ELF-1 (cell line): Measurements from ENCODE around the gene MTSS2.

ENCODE experiments used
- DNase-seq: peaks from one replicate; pipeline ENCODE4 v3.0.0-alpha.2; 2016; ENCODE audit warnings: low read depth, low spot score

The MTSS2 gene

DNA sequence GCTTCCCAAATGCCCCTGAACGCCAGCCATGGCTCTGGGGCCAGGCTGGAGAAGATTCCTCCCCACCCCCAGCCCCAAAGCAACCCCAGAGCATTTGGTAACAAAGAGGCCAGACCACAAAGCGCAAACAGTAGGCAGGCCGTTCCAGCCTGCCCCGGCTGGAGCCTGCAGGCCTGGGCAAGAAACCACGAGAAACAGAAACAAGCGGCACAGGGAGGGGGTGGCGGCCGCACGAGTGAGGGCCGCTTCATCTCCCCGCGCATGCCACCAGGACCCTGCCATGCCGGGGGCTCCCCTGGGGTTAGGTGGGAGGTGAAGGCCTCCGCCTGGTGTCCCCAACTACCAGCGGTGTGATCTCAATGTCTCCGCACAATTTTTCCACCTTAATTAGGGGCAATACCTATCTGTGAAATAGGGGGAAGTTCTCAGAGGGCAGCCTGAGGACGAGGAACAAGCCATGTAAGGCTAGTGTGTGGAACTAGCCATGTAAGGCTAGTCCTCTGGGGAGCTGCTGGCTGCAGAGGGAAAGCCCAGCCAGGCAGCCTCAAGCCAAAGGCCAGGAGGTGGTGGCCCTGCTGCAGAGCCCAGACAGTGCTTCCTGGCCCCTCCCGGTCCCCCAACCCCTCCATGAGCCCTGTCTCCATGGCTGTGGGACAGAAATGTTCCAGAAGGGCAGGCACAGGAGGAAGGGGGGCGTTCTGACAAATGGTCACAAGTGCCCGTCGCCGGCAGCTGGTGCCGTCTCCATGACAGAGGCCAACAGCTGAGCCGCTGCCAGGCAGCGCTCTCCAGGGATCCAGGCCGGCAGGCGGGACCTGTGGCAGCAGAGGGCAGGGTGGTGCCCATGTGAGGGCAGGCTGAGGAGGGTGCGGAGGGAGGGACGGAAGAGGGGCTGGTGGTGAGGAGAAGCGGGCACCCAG lies 14.5 kb upstream of the MTSS2 start:
- peak; percentile 48 for DNase-seq

DNA sequence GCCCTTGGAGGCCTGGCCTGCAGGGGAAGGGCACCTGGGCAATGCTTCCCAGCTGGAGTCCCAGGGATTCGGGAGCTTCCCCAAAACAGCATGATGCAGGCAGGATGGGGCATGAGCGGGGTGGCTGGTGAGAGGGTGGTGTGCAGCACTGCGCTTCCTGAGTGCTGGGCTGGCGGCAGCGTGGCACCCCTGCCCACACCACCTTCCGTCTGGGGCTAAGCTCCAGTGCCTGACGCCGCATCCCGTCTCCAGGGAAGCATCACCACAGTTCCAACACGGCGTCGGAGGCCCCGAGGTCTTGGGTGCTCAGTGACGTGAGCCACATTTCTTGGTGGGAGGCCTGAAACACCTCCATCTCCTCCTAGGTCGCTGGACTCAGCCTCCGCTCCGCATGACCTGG lies 13.8 kb upstream of the MTSS2 start:
- DNase-seq, result no peak

GRCh38 chr16:70698901-70699300 lies 13.0 kb upstream of the MTSS2 start:
- no peak for DNase-seq

DNA sequence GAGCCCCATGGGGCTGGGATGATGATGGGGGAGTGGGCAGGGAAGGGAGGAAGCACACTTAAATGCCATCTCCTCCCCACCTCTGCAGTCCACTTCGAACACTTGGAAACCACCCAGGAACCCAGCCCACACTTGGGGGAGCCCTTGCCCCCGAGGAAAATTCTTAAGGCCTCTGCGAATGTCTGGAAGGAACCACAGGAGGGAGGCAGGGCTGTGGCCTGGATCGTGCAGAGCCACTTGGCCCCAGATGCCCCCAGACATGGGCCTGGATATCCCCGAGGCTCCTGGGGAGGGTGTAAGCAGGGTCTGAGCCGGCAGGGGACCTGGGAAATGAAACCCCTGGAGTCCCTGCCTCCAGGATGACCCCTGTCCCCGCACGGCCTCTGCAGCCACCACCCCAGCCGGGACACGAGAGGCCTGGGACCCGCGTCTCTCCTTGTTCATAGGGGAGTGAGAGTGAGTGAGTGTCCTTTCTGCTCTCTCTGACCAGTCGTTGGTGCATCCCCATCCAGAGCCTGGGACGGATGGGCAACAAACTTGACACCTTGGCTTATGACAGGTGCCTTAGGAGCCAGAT lies 11.8 kb upstream of the MTSS2 start:
- DNase-seq, result peak; percentile 64

- DNase-seq, result peak; percentile 85
Measured at GRCh38 chr16:70696952-70697593, 11.2 kb upstream of the MTSS2 start.

DNA sequence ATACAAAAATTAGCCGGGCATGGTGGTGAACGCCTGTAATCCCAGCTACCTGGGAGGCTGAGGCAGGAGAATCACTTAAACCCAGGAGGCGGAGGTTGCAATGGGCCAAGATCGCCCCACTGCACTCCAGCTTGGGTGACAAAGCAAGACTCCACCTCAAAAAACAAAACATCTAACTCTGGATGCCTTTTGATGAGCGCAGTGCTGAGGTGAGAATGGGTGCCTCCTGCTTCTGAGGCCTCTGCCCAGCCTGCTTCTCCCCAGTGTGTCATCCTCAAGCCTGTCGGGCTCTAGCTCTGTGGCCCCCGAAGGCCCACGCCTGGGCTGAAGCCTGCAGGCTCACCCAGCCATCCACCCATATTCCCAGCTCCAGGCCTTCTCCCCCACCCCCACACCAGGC lies 10.5 kb upstream of the MTSS2 start:
- no peak for DNase-seq

- peak; percentile 62 for DNase-seq
Measured at GRCh38 chr16:70695331-70696070, 9.6 kb upstream of the MTSS2 start.

DNA sequence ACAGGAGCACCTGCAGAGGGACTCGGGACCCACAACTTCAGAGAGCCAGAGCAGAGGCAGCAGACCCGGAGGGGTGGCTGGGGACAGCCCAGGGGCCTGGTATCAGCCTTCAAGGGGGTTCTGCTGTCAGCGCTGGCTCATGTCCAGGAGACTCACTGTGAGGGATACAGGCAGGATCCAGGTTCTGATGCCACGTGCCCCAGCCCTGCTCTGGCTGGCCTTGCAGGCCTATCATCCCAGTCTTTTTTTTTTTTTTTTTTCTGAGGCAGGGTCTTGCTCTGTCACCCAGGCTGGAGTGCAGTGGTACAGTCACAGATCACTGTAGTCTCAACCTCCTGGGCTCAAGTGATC lies 9.0 kb upstream of the MTSS2 start:
- DNase-seq, result no peak

GRCh38 chr16:70694088-70694867 lies 8.4 kb upstream of the MTSS2 start:
- peak; percentile 96 for DNase-seq

DNA sequence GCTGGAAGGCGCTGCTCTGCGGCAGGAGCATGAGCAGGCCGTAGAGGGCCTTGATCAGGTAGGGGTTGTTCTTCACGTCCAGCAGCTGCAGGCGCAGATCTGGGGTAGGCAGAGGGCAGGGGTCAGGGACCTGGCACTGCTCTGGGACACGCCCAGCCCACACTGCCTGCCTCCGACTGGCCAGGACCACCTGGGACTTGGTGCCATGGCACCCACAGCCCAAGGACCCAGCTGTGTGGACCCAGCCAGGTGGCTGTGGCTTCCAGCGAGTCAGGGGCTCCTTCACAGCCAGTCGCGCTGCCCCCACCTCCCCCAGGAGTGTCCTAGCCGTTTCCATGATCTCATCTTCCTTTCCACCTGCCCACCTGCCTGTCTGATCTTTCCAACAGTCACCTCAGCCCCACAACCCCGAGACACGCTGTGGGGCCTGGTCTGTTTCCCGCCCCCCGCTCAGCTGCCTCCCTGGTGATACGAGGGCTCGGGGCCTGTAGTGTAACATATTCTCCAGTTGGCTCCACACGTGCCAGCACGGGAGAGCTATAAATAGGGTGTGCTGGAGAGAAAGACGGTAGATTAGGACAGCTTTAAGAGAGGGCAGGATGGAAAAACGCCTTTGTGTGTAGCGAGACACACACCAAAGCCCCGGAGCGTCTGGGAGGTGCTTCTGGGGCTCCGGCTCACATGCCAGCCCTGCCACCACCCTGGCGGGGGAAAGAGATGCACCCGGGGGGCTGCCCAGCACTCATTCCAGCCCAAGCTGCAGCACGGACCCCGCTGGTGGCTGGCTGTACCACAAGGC lies 7.2 kb upstream of the MTSS2 start:
- no peak for DNase-seq

- DNase-seq, result no peak
Measured at GRCh38 chr16:70692130-70692872, 6.4 kb upstream of the MTSS2 start.

GRCh38 chr16:70691223-70692129 lies 5.6 kb upstream of the MTSS2 start:
- DNase-seq, result no peak

GRCh38 chr16:70689970-70690891 lies 4.4 kb upstream of the MTSS2 start:
- DNase-seq, result no peak

DNA sequence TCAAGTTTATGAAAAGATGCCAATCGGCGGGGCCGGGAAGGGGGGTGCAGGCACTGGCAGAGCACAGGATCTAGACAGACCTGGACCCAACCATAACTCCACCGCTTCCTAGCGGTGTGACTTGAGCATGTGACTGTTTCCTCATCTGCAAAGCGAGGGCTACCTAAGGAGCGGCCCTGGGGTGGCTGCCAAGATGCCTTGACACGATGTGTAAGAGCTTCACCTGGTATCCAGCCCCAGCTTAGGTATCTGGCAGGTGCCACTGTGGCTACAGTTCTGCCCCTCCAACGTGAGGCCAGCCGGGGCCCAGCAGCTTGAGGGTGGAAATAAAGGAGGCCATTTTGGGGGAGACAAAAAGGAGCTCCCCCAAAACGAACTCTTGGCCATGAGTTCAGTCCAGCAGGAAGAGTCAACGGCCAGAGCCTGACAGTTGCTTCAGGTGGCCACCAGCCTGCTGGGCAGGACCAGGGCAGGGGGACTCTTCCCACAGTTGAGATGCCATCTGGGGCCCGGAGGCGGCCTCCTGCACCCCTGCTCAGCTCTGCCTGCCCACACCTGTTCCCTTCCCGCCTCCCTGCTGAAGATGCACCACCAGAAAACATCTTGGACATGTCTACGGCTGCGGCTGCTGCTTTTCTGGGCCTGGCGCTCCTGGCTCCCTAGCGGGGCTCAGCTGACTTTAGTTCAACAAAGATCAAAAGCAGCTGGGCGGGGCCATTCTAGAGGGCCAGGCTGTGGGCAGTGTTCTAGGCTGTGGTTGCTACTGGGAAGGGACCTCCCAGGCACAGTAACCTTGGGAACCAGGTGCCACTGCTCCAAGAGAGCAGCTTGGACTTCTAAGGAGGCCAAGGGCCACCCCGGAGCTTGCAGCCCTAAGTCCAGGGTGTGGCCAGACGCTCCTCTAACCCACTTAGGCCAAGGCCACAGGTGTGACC lies 3.4 kb upstream of the MTSS2 start:
- no peak for DNase-seq

GRCh38 chr16:70688246-70688742 lies 2.4 kb upstream of the MTSS2 start:
- no peak for DNase-seq

GRCh38 chr16:70687671-70688245 lies 1.9 kb upstream of the MTSS2 start:
- DNase-seq, result no peak
